ENCODE data around the gene TOX2. TPM values are rescaled to one million over a fixed set of nuclear protein-coding genes. Genes with fewer than 3 reads are reported as not detected.

Gene TOX2
- total RNA-seq, 1 donor from 2014 or later, result 0.16 TPM

- FAIRE-seq (no peak), DNase-seq (ENCODE audit: low read depth) (no peak)
- H3K4me2 ChIP-seq (ENCODE audit: low read length), result no peak overlapping the region
- H2AFZ ChIP-seq (ENCODE audit: low read depth, low read length), result no peak overlapping the region
- H3K27me3 Mint-ChIP-seq (ENCODE audit: low read depth, unreplicated experiment), result peaks cover 13% of the 10 kb centered on the region
- H3K4me3 ChIP-seq (ENCODE audit: insufficient read depth, low read depth, low read length), result no peak overlapping the region
- no peaks in the 10 kb centered on the region for H3K36me3 ChIP-seq (ENCODE audit: insufficient read depth, low read length)
- no peak overlapping the region for H3K27ac Mint-ChIP-seq (ENCODE audit: unreplicated experiment)
- no peak overlapping the region for H3K27ac ChIP-seq (ENCODE audit: low read depth, low read length)
- H3K36me3 Mint-ChIP-seq (ENCODE audit: low read depth, unreplicated experiment), result no peaks in the 10 kb centered on the region
- H3K4me3 Mint-ChIP-seq (ENCODE audit: unreplicated experiment), result no peak overlapping the region
- H4K20me1 ChIP-seq (ENCODE audit: insufficient read depth, low read length), result no peaks in the 10 kb centered on the region
- H3K9me3 ChIP-seq (ENCODE audit: insufficient read depth, low read depth, low read length), result no peaks in the 10 kb centered on the region
- H3K9ac ChIP-seq (ENCODE audit: low read length), result no peak overlapping the region
- TF ChIP-seq CTCF (IDR thresholded peaks at IDR 0.05; ENCODE audit: insufficient read depth, low read depth, low read length) (no peak), EZH2 (IDR thresholded peaks at IDR 0.05; ENCODE audit: insufficient read depth, low read length) (no peak)
- peaks cover 4% of the 10 kb centered on the region for H3K4me1 Mint-ChIP-seq (ENCODE audit: low read depth, unreplicated experiment)
- H3K9me3 Mint-ChIP-seq (ENCODE audit: unreplicated experiment), result no peaks in the 10 kb centered on the region
- H3K79me2 ChIP-seq (ENCODE audit: insufficient read depth, low read length), result no peaks in the 10 kb centered on the region
- H3K27me3 ChIP-seq (ENCODE audit: insufficient read depth, low read length), result peaks cover 10% of the 10 kb centered on the region
- no peaks in the 10 kb centered on the region for H3K4me1 ChIP-seq (ENCODE audit: insufficient read depth, low read length)
These were observed 185.2 kb downstream of the TOX2 start for GRCh38 chr20:44099832-44100231.

GRCh38 chr20:44102582-44102981, 187.9 kb downstream of the TOX2 start:
- Histone ChIP-seq H2AFZ (ENCODE audit: low read depth, low read length) (no peak overlapping the region), H3K36me3 (ENCODE audit: insufficient read depth, low read length) (no peaks in the 10 kb centered on the region), H3K27ac (ENCODE audit: low read depth, low read length) (no peak overlapping the region), H3K9me3 (ENCODE audit: insufficient read depth, low read depth, low read length) (no peaks in the 10 kb centered on the region), H3K27me3 (ENCODE audit: insufficient read depth, low read length) (peaks cover 14% of the 10 kb centered on the region), H3K4me3 (ENCODE audit: insufficient read depth, low read depth, low read length) (no peak overlapping the region), H3K9ac (ENCODE audit: low read length) (no peak overlapping the region), H4K20me1 (ENCODE audit: insufficient read depth, low read length) (no peaks in the 10 kb centered on the region), H3K4me2 (ENCODE audit: low read length) (no peak overlapping the region), H3K4me1 (ENCODE audit: insufficient read depth, low read length) (no peaks in the 10 kb centered on the region), H3K79me2 (ENCODE audit: insufficient read depth, low read length) (no peaks in the 10 kb centered on the region)
- DNase-seq (ENCODE audit: low read depth), result no peak
- H3K9me3 Mint-ChIP-seq (ENCODE audit: unreplicated experiment), result peaks cover 1% of the 10 kb centered on the region
- TF ChIP-seq EZH2 (IDR thresholded peaks at IDR 0.05; ENCODE audit: insufficient read depth, low read length) (no peak), CTCF (IDR thresholded peaks at IDR 0.05; ENCODE audit: insufficient read depth, low read depth, low read length) (no peak)
- peaks cover 4% of the 10 kb centered on the region for H3K4me1 Mint-ChIP-seq (ENCODE audit: low read depth, unreplicated experiment)
- peaks cover 25% of the 10 kb centered on the region for H3K27me3 Mint-ChIP-seq (ENCODE audit: low read depth, unreplicated experiment)
- no peak overlapping the region for H3K4me3 Mint-ChIP-seq (ENCODE audit: unreplicated experiment)
- no peak for FAIRE-seq
- no peak overlapping the region for H3K27ac Mint-ChIP-seq (ENCODE audit: unreplicated experiment)
- H3K36me3 Mint-ChIP-seq (ENCODE audit: low read depth, unreplicated experiment), result no peaks in the 10 kb centered on the region

GRCh38 chr20:44104798-44105517, 190.3 kb downstream of the TOX2 start:
- peaks cover 16% of the 10 kb centered on the region for H3K36me3 Mint-ChIP-seq (ENCODE audit: low read depth, unreplicated experiment)
- H3K9me3 Mint-ChIP-seq (ENCODE audit: unreplicated experiment), result peaks cover 9% of the 10 kb centered on the region
- H3K4me3 Mint-ChIP-seq (ENCODE audit: unreplicated experiment), result no peak overlapping the region
- DNase-seq (ENCODE audit: low read depth) (peak; percentile 78), FAIRE-seq (no peak)
- H3K27me3 Mint-ChIP-seq (ENCODE audit: low read depth, unreplicated experiment), result peaks cover 31% of the 10 kb centered on the region
- Histone ChIP-seq H3K4me1 (ENCODE audit: insufficient read depth, low read length) (no peaks in the 10 kb centered on the region), H3K27ac (ENCODE audit: low read depth, low read length) (no peak overlapping the region), H3K4me2 (ENCODE audit: low read length) (no peak overlapping the region), H3K9me3 (ENCODE audit: insufficient read depth, low read depth, low read length) (no peaks in the 10 kb centered on the region), H3K4me3 (ENCODE audit: insufficient read depth, low read depth, low read length) (no peak overlapping the region), H2AFZ (ENCODE audit: low read depth, low read length) (no peak overlapping the region), H3K9ac (ENCODE audit: low read length) (no peak overlapping the region), H3K27me3 (ENCODE audit: insufficient read depth, low read length) (peaks cover 14% of the 10 kb centered on the region), H3K79me2 (ENCODE audit: insufficient read depth, low read length) (no peaks in the 10 kb centered on the region), H3K36me3 (ENCODE audit: insufficient read depth, low read length) (no peaks in the 10 kb centered on the region), H4K20me1 (ENCODE audit: insufficient read depth, low read length) (no peaks in the 10 kb centered on the region)
- TF ChIP-seq CTCF (IDR thresholded peaks at IDR 0.05; ENCODE audit: insufficient read depth, low read depth, low read length) (no peak), EZH2 (IDR thresholded peaks at IDR 0.05; ENCODE audit: insufficient read depth, low read length) (no peak)
- no peaks in the 10 kb centered on the region for H3K4me1 Mint-ChIP-seq (ENCODE audit: low read depth, unreplicated experiment)
- H3K27ac Mint-ChIP-seq (ENCODE audit: unreplicated experiment), result no peak overlapping the region
